Measurements from ENCODE around the gene RTF1. TPM values are rescaled to one million over a fixed set of nuclear protein-coding genes. Genes with fewer than 3 reads are reported as not detected.
"Not testable (repeated sequence)": the region's sequence is repeated elsewhere in the genome, so short reads cannot be mapped to it uniquely, and the experiment has no call there.

RTF1 gene
- total RNA-seq, 1 experiment from 2014 or later = 53.9 TPM

- DNase-seq = peak; percentile 20 to 74
- H3K27ac ChIP-seq = no peak overlapping the region
- H3K9me3 ChIP-seq (replicated peaks) = no peaks in the 10 kb centered on the region
Observed at GRCh38 chr15:41465822-41466421, 49.0 kb downstream of the RTF1 start.

GRCh38 chr15:41466711-41467110 is 49.8 kb downstream of the RTF1 start:
- DNase-seq = no peak
- no peak overlapping the region for H3K4me3 ChIP-seq
- H3K36me3 ChIP-seq = peaks cover 59% of the 10 kb centered on the region
- no peaks in the 10 kb centered on the region for H3K4me1 ChIP-seq
- no peak overlapping the region for H3K27ac ChIP-seq
- no peaks in the 10 kb centered on the region for H3K27me3 ChIP-seq
- no peaks in the 10 kb centered on the region for H3K9me3 ChIP-seq (replicated peaks)

More at GRCh38 chr15:41465822-41466421, 49.0 kb downstream of the RTF1 start:
- Histone ChIP-seq H3K36me3 (peaks cover 51% of the 10 kb centered on the region), H3K4me3 (no peak overlapping the region), H3K27me3 (no peaks in the 10 kb centered on the region), H3K4me1 (no peaks in the 10 kb centered on the region)

GRCh38 chr15:41469644-41470043 is 52.7 kb downstream of the RTF1 start:
- H3K4me1 ChIP-seq; H3K27ac ChIP-seq; H3K4me3 ChIP-seq; H3K27me3 ChIP-seq; DNase-seq; H3K9me3 ChIP-seq (replicated peaks): not testable (repeated sequence)
- peaks cover 72% of the 10 kb centered on the region for H3K36me3 ChIP-seq

GRCh38 chr15:41473418-41473817 is 56.5 kb downstream of the RTF1 start:
- no peak overlapping the region for H3K4me3 ChIP-seq
- no peaks in the 10 kb centered on the region for H3K9me3 ChIP-seq (replicated peaks)
- H3K4me1 ChIP-seq = no peaks in the 10 kb centered on the region
- DNase-seq = no peak
- H3K27me3 ChIP-seq = no peaks in the 10 kb centered on the region
- no peak overlapping the region for H3K27ac ChIP-seq
- H3K36me3 ChIP-seq = peaks cover 85% of the 10 kb centered on the region

GRCh38 chr15:41474436-41474835 is 57.5 kb downstream of the RTF1 start:
- DNase-seq = no peak
- no peaks in the 10 kb centered on the region for H3K27me3 ChIP-seq
- H3K36me3 ChIP-seq = peaks cover 81% of the 10 kb centered on the region

GRCh38 chr15:41474941-41475340 is 58.0 kb downstream of the RTF1 start:
- H3K4me3 ChIP-seq = no peak overlapping the region
- no peak for DNase-seq
- H3K4me1 ChIP-seq = peaks cover 3% of the 10 kb centered on the region; the same call in 1 of the 2 replicates
- no peaks in the 10 kb centered on the region for H3K27me3 ChIP-seq
- no peak overlapping the region for H3K27ac ChIP-seq
- no peaks in the 10 kb centered on the region for H3K9me3 ChIP-seq (replicated peaks)
- peaks cover 79% of the 10 kb centered on the region for H3K36me3 ChIP-seq

More at GRCh38 chr15:41474436-41474835, 57.5 kb downstream of the RTF1 start:
- Histone ChIP-seq H3K4me1 (no peaks in the 10 kb centered on the region), H3K27ac (no peak overlapping the region), H3K9me3 (replicated peaks) (no peaks in the 10 kb centered on the region), H3K4me3 (no peak overlapping the region)

- DNase-seq = no peak
- peaks cover 74% of the 10 kb centered on the region for H3K36me3 ChIP-seq
- H3K4me1 ChIP-seq = peaks cover 18% of the 10 kb centered on the region
- H3K27me3 ChIP-seq = no peaks in the 10 kb centered on the region
- H3K9me3 ChIP-seq (replicated peaks) = no peaks in the 10 kb centered on the region
- no peak overlapping the region for H3K4me3 ChIP-seq
- H3K27ac ChIP-seq = no peak overlapping the region
Observed at GRCh38 chr15:41476416-41477048, 59.6 kb downstream of the RTF1 start.

GRCh38 chr15:41480396-41481140 is 63.7 kb downstream of the RTF1 start:
- Histone ChIP-seq H3K4me3 (no peak overlapping the region), H3K36me3 (peaks cover 57% of the 10 kb centered on the region)
- DNase-seq = peak; percentile 83 to 86

GRCh38 chr15:41482110-41482877 is 65.4 kb downstream of the RTF1 start:
- DNase-seq = no peak
- peaks cover 39% of the 10 kb centered on the region for H3K36me3 ChIP-seq
- H3K4me1 ChIP-seq = peaks cover 21% of the 10 kb centered on the region
- 0 out of 2 replicates have a peak, but pooled peaks cover 6% of the 10 kb centered on the region for H3K9me3 ChIP-seq (replicated peaks)
- no peaks in the 10 kb centered on the region for H3K27me3 ChIP-seq
- no peak overlapping the region for H3K4me3 ChIP-seq
- H3K27ac ChIP-seq = no peak overlapping the region

More at GRCh38 chr15:41480396-41481140, 63.7 kb downstream of the RTF1 start:
- Histone ChIP-seq H3K27me3 (no peaks in the 10 kb centered on the region), H3K9me3 (replicated peaks) (0 out of 2 replicates have a peak, but pooled peaks cover 6% of the 10 kb centered on the region), H3K4me1 (peaks cover 21% of the 10 kb centered on the region), H3K27ac (peak overlapping the region; percentile 68)

GRCh38 chr15:41483115-41483514 is 66.2 kb downstream of the RTF1 start:
- Histone ChIP-seq H3K4me1 (peaks cover 27% of the 10 kb centered on the region), H3K27me3 (no peaks in the 10 kb centered on the region), H3K9me3 (replicated peaks) (0 out of 2 replicates have a peak, but pooled peaks cover 6% of the 10 kb centered on the region), H3K27ac (no peak overlapping the region), H3K4me3 (no peak overlapping the region), H3K36me3 (peaks cover 34% of the 10 kb centered on the region)
- DNase-seq = no peak

- no peaks in the 10 kb centered on the region for H3K27me3 ChIP-seq
Observed at GRCh38 chr15:41483519-41483918, 66.6 kb downstream of the RTF1 start.

GRCh38 chr15:41484937-41485625 is 68.2 kb downstream of the RTF1 start:
- H3K9me3 ChIP-seq (replicated peaks) = 0 out of 2 replicates have a peak, but pooled peaks cover 6% of the 10 kb centered on the region
- no peaks in the 10 kb centered on the region for H3K27me3 ChIP-seq
- DNase-seq = no peak

More at GRCh38 chr15:41483519-41483918, 66.6 kb downstream of the RTF1 start:
- H3K27ac ChIP-seq = no peak overlapping the region
- peaks cover 27% of the 10 kb centered on the region for H3K4me1 ChIP-seq
- H3K36me3 ChIP-seq = peaks cover 34% of the 10 kb centered on the region
- H3K4me3 ChIP-seq = no peak overlapping the region
- no peak for DNase-seq
- H3K9me3 ChIP-seq (replicated peaks) = 0 out of 2 replicates have a peak, but pooled peaks cover 6% of the 10 kb centered on the region

GRCh38 chr15:41486286-41486685 is 69.4 kb downstream of the RTF1 start:
- no peak overlapping the region for H3K27ac ChIP-seq
- 0 out of 2 replicates have a peak, but pooled peaks cover 6% of the 10 kb centered on the region for H3K9me3 ChIP-seq (replicated peaks)
- no peak overlapping the region for H3K4me3 ChIP-seq
- no peak for DNase-seq
- H3K27me3 ChIP-seq = no peaks in the 10 kb centered on the region
- peaks cover 25% of the 10 kb centered on the region for H3K4me1 ChIP-seq
- peaks cover 19% of the 10 kb centered on the region for H3K36me3 ChIP-seq

More at GRCh38 chr15:41484937-41485625, 68.2 kb downstream of the RTF1 start:
- peaks cover 25% of the 10 kb centered on the region for H3K4me1 ChIP-seq
- H3K27ac ChIP-seq = no peak overlapping the region
- no peak overlapping the region for H3K4me3 ChIP-seq
- peaks cover 23% of the 10 kb centered on the region for H3K36me3 ChIP-seq

GRCh38 chr15:41487381-41487780 is 70.5 kb downstream of the RTF1 start:
- no peaks in the 10 kb centered on the region for H3K27me3 ChIP-seq
- H3K36me3 ChIP-seq = peaks cover 8% of the 10 kb centered on the region
- H3K4me1 ChIP-seq = peaks cover 28% of the 10 kb centered on the region
- no peak overlapping the region for H3K27ac ChIP-seq
- DNase-seq = no peak
- 0 out of 2 replicates have a peak, but pooled peaks cover 1% of the 10 kb centered on the region for H3K9me3 ChIP-seq (replicated peaks)
- no peak overlapping the region for H3K4me3 ChIP-seq
